Activated CD8-positive, alpha-beta memory T cell treated with anti-CD3 and anti-CD28 coated beads for 24 hours (primary cell): ENCODE results near the gene ABCA13.

Experiments
- DNase-seq: peaks from one replicate; pipeline ENCODE4 v3.0.0-alpha.2; 2020

ABCA13 gene

DNA sequence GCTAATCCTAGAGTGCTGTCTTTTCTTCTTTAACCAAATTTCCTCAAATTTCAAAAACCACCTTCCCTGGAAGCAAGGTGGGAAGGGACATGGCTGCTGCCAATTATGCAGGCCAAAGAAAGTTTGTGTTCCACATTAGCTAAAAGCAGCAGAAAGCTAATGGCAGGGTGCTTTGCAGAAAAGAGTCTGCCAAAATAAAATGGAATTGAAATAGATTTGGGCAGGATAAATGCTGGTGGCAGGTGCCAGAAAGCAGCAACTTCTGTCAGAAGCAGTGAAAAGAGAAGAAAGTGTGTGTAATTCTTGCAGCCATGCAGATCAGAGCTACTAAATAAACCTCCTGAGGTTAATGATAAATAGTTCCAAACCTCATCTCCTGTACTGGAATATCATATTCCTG lies 275.5 kb downstream of the ABCA13 start:
- no peak for DNase-seq

DNA sequence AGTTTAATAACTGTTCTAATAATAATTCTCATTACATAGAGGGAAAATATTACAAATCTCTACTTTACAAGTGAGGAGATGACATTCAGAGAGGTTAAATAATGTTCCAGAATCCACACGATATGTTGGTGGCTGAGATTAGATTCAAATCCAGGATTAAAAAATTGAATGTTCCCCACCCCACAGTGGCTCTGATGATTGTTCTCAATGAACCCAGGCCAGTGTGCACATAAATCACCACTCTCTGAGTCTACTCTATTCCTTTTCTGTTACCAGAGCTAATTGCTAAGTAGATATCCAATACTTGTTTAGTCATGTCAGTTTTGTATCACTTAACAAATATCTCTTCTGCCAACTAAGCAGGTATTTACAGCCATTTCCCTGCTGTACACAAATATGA lies 281.0 kb downstream of the ABCA13 start:
- no peak for DNase-seq

DNA sequence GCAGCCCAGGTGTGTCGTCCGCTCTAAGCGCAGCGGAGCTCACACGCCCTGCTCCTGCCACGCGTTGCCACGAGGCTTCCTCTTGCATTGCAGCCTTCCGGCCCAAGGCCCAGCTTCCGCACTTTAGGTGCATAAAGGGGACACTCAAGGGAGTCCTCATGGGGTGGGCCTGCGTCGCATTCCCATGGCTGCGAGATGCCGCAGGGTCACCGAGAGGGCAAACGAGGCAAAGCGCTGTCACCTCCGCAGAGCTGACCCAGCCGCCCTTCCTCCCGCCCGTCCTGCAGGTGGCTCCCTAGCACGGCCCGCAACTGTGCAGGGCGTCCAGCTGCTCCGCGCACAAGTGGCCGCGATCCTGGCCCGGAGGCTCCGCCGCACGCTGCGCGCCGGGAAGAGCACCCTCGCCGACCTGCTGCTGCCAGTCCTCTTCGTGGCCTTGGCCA lies 283.5 kb downstream of the ABCA13 start:
- no peak for DNase-seq

DNA sequence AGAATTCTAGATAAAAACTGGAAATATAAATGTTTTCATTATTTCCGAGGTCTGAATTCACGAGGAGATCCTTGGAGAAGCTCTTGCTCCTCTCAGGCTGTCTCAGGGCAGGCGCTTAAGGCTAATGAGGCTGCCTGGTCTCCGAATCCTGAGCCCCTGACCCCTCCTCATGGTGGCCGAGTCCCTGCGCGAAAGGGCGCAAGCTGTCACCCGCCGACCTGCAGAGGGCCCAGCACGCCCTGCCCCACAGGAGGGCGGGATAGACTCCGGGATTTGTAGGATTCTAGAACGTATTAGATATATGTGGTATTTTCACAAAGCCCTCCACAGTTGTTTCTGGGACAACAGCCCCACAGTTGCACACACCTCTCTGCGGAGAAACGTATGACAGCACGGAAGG lies 284.1 kb downstream of the ABCA13 start:
- DNase-seq = no peak

DNA sequence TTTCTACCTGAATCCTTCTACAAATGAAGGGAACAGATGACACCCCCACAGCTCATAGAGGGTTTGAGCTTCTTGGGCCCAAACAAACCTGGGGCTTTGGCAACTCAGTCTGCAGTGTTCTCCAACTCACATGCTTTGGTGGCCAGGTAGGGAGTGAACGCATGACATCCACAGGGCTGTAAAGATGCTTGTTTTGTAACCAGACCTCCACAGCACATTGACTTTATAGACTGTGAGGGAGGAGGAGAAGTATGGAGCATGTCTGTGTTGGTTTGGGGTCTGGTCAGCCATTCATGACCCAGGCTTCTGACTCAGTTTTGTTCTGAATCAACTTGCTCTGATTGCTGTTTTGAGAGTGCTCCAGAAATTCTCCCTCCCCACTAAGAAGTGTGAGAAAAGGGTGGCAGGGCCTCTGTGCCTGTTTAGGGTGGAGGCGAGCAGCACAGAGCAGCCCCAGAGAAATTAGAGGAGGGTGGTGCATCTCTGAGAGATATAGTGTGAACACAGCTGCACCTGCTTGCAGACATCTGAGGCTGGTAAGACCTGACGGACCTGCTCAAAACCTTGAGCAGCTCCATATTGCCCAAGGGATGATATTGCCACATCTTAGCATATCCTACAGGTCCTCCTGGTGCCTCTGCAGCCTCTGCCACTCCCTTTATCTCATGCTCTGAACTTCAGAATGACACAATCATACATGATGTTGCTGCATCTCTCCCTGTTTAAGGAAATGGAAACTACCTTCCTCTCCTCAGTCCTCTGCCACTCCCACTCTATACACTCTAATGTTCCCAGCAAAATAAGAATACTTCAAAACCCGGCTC lies 287.7 kb downstream of the ABCA13 start:
- DNase-seq = no peak

DNA sequence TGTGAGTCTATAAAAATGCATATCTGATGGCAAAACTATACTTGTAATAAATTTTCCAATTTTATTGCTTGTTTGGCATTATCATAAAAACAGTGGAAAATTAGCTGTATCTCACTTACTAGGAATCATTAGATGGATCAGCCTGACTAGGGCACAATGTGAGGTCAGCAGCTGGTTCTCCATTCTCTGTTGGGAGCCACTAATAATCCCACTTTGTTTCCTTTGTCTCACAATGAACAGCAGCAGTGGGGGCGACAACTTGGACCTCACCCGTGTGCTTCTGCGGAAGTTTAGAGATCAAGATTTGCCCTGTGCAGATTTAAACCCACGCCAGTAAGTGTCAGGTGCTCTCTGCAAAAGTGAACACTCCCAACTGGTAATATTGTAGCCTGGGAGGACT lies 295.5 kb downstream of the ABCA13 start:
- no peak for DNase-seq

DNA sequence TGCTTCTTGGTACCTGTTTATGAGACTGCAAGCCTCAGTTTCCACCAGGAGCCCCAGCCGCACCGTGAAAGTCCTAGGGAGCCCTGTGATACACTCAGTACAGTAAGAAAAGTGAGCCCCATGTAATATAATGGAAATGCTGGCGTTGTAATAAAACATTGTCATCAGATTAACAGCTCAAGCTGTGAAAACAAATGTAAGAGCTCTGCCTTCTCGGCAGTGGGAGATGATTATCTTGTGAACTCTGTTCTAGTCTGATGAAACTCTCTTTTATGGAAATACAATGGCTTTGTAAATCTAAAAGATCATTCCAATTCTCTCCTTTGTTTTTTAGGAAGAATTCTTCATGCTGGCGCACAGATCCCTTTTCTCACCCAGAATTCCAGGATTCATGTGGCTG lies 299.9 kb downstream of the ABCA13 start:
- DNase-seq = no peak

DNA sequence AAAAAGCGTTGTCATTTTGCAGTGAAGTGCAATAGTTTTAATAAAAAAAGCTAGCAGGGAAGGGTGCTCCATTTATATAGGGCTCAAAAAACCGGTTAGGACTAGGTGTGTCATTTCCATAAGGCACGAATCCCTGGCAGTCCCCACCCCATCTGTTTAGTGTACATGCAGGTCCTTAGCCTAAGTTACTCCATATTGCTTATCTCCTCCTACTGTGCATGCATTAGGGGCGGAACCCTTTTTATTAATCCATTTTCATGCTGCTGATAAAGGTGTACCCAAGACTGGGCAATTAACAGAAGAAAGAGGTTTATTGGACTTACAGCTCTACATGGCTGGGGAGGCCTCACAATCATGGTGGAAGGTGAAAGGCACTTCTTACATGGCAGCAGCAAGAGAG lies 301.4 kb downstream of the ABCA13 start:
- DNase-seq = no peak

DNA sequence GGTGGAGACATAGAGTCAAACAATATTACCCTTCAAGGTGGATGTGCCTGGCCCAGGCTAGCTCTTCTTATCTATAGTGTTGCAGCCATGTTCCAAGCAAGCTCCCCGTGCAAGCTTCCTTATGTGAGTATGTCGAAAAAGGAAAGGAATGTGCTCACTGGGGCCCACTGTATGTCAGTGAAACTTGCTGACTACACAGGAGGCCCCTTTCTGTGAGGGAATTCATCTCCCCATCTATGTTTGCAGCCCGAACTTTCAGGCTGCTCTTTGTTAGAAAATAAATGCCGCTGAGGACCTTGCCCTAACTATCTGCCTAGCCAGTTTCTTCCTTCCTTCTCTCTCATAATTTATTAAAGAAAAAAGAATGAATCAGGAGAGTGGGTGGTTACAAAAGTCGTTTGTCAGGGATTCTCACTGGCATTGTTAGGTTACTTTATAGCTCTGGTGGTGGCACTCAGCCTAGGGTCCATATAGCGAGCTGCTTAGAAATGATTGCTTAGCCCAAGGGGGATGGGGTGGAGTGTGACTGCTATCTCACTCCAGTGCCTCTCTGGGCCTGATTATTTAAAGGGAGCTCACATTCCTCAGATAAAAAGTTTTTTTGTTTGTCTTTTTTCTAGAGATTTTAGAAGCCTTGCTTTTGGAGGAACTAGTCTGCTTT lies 302.1 kb downstream of the ABCA13 start:
- DNase-seq = no peak

DNA sequence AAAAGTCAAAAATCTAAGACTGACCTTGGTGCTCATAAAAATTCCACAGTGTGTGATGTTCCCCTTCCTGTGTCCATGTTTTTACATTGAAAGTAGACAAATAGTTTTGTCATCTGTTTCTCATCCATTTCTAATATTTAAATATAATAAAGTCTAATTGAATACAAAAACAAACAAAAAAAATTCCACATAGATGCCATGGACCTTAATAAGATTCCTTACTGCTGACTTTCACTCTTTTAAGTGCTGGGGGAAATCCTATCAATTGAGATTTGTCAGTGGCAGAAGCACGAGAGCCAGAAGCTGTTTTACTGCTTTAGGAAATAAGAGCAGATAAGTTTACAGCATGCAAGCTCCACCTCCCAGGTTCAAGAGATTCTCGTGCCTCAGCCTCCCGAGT lies 310.0 kb downstream of the ABCA13 start:
- DNase-seq = no peak

DNA sequence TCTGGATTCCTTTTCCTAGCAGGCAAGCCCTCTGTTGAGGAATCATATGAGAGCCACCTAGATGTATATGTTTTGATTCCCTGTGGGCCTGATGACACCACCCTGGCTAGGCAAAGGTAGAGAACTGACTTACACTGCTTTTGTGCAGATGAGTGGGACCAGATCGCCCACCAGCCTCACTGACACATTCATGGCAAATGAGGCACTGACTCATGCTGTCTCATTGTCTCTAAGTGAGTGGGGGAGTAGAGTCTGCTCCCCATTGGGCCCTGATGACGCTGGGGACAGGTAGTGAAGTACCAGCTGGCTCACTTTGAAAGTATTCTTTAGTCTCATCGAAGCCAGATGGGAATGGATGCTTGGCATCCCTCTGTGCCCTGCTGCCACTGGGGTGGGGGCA lies 326.3 kb downstream of the ABCA13 start:
- DNase-seq = no peak

DNA sequence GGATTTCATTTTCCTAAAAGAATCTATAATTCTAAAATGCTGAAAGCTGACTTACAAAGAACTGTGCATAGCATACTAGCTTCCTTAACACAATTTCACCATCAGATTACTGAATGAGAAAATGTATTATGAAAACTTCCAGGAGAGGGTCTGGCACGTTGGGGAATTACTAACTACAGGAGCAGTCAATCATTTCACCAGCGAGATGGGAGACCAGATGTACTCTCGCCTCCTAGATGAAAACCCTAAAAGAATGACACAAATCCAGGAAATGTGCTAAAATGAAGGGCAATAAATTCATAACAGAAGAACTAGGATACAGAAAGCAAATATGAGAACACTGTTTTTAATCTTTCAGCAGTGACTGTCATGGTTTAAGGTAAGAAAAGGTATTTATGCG lies 330.8 kb downstream of the ABCA13 start:
- DNase-seq = no peak

DNA sequence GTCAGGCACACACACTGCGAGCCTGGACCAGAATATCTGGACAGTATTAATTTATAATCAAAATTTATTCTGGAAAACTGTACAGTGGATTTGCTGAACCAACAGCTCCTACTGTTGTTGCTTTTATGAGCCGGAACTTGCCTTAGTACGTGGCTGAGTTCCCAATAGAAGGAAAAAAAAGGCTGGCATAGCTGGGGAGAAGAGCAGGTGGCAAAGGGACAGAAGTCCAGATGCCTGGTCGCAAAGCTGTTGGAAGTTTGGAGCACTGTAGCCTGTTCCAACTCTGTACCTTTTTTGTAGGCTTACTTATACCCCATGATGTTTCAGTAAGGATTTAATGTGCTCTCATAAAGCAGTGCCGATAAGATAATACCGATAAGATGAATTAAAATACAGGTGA lies 333.8 kb downstream of the ABCA13 start:
- DNase-seq = no peak

DNA sequence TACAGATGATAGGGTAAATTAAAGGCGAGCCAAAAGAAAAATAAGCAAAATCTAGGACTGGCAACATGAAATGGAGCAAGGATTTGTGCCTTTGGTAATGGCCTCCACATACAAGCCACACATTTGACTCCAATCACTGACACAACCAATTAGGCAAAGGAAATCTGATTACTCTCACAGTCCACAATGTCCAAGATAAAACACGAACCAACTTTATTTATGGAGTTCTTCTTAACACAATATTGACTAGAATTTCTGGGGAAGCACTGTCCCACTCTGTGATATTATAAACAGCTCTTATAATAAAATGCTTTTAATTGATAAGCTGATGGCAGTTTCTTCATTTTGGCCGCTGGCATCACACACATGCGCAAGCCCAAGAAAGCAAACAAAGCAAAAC lies 334.2 kb downstream of the ABCA13 start:
- DNase-seq = no peak

DNA sequence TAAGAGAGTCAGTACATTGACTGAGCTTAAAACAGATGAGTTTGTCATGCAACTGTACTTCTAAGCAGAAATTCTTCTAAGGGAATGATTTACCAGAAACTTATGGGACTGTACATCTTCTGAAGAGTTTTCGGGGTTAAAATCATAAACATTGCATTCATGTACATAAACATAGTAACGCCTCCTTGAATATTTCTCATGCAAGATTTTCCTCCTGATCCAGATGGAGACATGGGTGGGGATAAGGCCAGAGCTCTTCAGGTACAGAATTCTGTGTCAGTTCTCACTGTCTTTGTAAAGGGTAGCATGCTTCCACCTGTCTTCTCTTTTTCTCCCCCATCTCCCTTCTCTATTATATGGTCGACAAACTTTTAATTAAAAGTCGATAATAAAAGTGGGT lies 335.3 kb downstream of the ABCA13 start:
- DNase-seq = no peak

DNA sequence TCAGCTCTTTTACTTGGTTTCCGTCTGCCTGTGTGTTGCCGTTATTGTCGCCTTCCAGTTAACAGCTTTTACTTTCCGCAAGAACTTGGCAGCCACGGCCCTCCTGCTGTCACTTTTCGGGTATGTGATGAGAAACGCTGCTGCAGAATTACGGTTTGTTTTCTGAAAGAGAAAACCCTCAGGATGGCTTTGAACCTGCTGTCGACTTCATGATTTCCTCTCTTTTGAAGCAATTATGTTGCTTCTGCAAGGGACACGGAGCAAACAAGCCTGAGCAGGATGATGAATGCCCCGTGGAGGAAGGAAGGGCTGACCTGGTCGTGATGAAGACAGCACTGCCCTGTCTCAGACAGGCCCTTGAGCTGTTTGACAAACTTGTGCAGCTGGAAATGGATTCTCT lies 339.8 kb downstream of the ABCA13 start:
- no peak for DNase-seq

DNA sequence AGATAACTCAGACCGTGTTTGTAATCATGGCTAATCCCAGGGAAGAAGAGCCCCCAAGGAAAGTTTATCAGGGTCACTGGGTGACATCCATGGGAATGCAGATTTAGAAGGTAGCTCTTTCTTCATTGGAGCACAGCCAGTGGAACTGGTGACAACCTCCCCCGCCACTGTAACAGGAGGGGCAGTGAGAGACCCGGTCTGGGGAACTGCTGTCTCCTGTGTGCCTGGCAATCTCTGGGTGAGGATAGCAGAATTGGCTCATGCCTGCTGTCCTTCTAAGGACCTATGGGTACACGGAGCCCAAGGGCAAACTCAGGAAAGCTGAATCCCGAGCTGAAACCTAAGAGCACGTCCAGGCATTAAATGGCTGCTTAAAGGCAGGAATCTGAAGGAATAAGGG lies 341.6 kb downstream of the ABCA13 start:
- no peak for DNase-seq

DNA sequence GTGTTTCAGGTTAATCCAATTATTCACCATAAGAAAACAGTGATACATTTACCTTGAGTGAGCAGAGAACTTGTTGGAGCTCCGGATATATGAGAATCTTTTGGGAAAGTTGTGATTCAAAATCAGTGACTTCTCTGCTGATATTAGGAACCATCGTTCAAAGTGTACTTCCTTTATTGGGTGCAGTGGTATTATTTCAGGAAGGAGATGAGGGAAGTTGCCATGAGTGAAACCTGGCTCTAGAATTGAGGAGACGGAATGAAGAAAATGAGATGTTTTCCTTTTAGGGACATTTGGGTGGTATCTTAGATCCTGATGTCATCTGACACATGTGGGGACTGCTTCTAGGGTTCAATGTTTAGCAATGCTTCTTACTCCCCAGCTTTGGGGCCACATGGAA lies 343.9 kb downstream of the ABCA13 start:
- DNase-seq = no peak

DNA sequence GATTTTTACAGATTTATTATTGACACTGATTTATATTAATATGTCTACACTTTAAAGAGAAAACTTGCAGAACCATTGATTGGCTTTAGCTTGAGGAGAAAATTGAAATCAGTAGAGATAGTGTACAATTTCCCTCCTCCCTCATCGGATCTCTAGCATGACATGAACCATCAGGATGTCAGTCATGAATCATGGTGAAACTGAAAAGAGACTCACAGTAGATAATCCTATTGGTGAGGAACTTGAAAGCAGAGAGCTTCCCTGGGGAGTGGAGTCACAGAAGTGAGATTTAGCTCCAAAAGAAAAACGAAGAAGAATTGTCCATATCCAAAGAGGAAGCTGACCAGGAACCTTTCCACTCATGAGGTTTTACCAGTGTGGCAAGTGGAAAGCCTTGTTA lies 346.8 kb downstream of the ABCA13 start:
- DNase-seq = no peak

DNA sequence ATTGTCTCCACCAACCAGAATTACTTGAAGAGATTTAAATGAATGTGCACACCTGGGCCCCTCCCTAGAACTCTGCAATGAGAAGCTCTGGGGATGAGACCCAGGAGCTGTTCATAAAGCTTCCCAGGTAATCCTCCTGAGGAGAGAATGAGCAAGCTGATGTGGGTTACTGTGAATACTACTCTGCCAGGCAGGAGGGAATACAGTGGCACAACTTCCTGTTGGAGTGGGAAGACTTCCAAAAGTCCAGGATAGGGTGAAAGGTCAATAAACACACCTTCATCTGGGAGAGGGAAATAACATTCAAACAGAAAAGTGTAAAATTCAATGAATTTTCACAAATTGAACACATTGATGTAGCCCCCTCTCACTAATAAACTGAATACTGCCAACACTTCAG lies 351.4 kb downstream of the ABCA13 start:
- DNase-seq = no peak

DNA sequence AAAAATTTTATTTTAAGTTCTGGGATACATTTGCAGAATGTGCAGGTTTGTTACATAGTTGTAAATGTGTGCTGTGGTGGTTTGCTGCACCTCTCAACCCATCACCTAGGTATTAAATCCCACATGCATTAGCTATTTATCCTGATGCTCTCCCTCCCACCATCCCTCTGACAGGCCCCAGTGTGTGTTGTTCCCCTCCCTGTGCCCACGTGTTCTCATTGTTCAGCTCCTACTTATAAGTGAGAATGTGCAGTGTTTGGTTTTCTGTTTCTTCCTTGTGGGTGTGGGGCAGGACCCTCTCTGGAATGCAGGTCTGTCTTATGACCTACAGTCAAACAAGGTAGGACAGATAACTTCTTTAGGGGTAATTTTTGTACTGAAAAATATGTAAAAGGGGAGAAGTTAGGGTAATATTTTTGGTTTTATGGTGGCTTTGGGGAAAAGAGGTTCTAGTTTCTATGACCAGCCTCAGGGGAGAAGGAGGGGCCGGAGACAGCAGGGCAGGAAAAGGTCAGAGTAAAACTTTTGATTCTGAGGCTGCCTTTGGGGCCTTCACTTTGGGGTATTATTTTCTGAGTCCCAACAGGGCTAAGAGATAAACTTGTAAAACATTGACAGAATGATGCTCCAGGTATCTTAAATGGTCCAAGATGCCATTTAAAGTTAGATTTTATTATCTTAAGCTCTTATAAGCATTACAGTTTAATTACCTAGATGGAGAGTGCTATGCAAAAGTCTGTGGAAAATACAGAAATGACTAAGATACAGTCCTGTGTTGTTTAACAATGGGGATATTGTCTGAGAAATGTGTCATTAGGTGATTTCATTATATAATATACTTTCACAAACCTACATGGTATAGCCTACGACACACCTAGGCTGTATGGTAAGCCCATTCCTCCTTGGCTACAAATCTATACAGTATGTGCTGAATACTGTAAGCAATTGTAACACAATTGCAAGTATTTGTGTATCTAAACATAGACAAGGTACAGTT lies 354.8 kb downstream of the ABCA13 start:
- DNase-seq = no peak

DNA sequence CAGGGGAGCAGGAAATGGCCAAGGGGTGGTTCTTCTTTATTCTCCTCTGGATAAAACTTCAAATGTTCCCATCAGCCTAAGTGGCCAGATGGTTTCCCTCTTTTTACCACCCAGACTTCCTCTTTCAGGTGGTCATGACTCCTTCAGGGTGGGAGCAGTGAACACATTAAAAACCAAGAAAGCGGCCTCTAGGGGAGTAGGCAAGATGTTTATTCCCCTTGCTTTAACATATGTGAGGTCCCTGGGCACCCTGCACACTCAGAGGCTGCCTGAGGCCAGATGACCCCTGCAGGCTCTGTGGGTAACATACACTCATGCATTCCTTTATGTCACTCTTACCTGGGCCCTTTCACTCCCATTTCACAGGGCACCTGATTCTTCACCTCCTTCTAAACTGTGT lies 357.4 kb downstream of the ABCA13 start:
- DNase-seq = no peak

DNA sequence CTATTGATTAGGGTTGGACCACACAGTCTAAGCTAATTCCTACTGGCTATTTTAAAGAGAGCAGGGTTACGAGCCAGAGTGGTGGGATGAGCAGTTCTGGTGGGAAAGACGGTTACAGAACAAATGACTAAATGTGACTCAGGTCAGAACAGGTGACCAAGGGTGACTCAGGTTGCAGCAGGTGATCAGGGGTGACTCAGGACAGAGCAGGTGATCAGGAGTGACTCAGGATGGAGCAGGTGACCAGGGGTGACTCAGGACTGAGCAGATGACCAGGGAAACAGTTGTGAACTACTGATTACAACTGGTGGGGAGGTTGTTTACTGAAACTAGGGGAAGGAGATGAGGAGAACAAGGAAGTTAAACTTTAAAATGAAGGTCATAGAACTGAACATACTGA lies 366.3 kb downstream of the ABCA13 start:
- no peak for DNase-seq

DNA sequence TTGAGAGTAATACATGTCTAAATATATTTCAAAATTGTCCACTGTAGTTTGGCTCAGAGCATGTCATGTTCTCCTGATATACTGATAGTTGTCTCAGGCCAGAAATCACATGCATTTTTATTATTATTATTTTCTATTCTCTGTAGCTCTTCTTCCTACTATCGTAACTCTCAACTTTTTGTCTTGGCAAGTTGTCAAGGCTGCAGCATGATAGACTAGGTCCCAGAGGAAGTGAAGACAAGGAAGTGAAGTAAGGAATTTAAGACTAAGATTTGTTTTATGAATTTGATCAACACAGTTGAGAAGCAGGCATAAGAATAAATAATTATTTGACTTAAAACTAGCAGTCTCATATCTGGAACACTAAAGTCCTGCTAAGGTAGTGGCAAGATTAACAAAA lies 369.5 kb downstream of the ABCA13 start:
- DNase-seq = no peak
